ENCODE measurements around the gene DTX1.
"Not testable (repeated sequence)": the region's sequence is repeated elsewhere in the genome, so short reads cannot be mapped to it uniquely, and the experiment has no call there.

DTX1 gene

GRCh38 chr12:113137861-113138783 is 81.6 kb downstream of the DTX1 start:
- DNase-seq (ENCODE audit: low read depth): no peak

DNA sequence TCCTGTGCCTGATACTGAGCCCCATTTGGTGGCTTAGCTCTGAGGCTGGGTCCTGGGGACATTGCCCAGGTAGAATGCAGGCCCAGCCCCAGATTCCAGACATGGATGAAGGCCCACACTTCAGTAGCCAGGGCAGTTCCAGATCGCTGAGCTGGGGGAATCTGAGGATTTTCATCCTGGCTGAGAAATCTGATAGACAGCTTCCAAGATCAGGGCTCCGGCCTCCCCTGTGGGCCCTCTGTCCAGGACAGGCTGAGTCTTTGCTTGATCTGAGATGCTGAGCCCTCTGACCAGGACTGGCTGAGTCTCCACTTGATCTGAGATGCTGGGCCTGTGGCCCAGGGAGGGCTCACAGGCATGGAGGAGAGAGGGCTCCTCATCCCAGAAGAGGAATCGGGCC is 82.3 kb downstream of the DTX1 start:
- DNase-seq (ENCODE audit: low read depth): no peak

DNA sequence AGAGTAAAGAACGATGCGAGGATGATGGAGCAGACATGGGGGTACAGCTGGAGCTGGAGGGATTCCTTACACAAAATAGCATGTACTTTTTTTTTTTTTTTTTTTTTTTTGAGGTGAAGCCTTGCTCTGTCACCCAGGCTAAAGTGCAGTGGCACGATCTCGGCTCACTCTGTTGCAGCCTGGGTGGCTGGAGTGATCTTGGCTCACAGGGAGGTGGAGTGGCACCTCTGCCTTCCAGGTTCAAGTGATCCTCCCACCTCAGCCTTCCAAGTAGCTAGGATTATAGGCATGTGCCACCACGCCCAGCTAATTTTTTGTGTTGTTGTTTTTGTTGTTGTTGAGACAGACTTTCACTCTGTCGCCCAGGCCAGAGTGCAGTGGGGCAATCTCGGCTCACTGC is 84.2 kb downstream of the DTX1 start:
- no peak for DNase-seq (ENCODE audit: low read depth)

GRCh38 chr12:113141716-113142115 is 85.2 kb downstream of the DTX1 start:
- DNase-seq (ENCODE audit: low read depth): not testable (repeated sequence)

DNA sequence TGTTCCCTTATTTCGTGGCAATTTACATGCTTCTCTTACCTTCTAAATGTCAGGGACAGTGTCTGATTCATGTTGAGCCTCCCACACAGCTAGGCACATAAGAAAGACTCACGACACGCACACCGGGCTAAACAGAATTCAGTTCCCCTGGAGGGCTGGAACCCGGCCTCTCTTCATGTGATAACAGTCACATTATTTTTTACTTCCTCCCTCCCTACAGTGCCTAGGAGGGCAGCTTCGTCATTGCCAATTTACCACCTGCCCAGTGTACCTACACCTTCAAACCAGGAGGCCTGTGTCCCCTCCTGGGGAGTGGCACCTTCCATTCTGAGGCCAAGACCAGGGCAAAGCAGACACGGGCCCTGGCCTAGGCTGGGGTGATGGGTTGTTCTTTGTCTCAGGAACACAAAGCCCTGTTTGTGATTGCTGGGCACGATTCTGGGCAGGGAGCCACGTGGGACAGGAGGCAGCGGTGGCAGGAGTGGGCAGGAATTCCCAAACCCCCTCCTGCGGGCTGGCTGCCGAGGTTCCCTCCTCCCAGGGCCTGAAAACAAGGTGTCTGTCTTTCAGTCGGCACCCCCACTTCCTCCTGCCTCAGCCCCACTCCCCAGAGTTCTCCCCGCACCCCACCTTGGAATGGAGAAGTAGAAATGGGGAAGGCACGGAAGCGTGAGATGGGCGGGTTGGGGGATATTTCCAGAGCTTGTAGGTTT is 85.8 kb downstream of the DTX1 start:
- DNase-seq (ENCODE audit: low read depth): no peak

DNA sequence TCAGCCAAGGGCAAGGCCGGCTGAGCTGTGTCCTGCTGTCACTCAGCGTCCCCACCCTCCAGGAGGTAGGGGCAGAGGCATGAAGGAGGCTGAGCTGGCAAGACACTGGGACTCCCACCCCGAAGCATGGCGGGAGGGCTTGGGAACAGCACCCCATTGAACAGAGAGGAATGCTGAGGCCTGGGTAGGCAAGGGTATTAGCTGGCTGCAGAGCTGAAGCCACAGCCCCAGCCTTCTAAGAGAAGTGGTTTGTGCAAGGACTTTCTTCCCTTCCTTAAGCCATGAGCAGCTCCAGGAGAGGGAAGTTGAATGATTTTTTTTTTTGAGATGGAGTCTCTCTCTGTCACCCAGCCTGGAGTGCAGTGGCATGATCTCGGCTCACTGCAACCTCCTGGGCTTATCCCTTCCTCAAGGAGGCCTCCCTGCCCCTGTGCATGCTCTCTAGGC is 86.4 kb downstream of the DTX1 start:
- DNase-seq (ENCODE audit: low read depth): no peak

DNA sequence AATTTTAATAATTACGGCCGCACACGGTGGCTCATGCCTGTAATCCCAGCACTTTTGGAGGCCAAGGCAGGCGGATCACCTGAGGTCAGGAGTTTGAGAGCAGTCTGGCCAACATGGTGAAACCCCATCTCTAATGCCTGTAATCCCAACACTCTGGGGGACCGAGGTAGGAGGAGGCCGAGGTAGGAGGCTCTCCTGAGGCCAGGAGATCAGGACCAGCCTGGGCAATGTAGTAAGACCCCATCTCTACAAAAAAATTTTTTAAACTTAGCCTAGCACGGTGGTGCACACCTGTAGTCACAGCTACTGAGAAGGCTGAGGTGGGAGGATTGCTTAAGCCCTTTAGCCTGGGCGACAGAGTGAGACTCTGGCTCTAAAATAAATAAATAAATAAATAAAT is 87.4 kb downstream of the DTX1 start:
- DNase-seq (ENCODE audit: low read depth): no peak

DNA sequence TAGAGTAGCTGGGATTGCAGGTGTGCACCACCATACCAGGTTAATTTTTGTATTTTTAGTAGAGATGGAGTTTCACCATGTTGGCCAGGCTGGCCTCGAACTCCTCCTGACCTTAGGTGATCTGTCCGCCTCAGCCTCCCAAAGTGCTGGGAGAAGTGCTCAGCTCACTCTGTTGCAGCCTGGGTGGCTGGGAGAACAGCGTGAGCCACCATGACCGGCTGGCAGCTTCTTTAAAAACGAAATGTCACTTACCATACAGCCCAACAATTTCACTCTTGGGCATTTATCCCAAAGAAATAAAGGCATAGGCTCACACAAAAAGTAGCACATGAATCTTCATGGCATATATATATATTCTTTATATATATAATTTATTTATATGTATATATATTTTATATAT is 88.3 kb downstream of the DTX1 start:
- DNase-seq (ENCODE audit: low read depth): no peak

DNA sequence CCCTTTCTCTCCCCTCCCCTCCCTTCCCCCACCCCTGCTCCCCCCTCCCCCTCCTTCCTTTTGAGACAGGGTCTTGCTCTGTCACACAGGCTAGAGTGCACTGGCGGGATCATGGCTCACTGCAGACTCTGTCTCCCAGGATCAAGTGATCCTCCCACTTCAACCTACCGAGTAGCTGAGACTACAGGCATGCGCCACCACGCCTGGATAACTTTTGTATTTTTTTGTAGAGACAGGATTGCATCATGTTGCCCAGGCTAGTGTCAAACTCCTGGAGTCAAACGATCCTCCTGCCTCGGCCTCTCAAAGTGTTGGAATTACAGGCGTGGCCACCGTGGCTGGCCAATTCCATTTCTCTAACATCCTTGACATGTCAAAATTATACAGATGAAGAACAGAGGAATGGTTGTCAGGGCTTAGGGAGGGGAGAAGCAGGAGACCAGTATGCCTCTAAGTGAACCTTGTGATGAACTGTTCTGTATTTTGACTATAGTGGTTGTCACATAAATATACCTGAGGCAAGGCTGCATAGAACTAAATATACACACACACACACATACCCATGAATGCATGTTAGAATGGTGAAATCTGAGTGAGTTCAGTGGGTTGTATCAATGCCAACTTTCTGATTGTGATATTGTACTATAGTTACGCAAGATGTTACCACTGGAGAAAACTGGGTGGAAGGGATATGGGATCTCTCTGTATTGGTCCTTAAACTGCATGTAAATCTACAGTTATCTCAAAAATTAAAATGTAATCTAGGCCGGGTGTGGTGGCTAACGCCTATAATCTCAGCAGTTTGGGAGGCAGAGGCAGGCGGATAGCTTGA is 89.4 kb downstream of the DTX1 start:
- DNase-seq (ENCODE audit: low read depth): no peak

- DNase-seq (ENCODE audit: low read depth): no peak
Observed at GRCh38 chr12:113146999-113147398, 90.5 kb downstream of the DTX1 start.
